ENCODE results near the gene AGTPBP1.

GRCh38 chr9:85647571-85647970, 94.2 kb downstream of the AGTPBP1 start:
- TF ChIP-seq CTCF (conservative IDR thresholded peaks at IDR 0.05) = no peak
- no peak for TF ChIP-seq ZFX (IDR thresholded peaks at IDR 0.05)

All from C4-2B (cell line).